ENCODE data around the gene BGLAP. TPM values are rescaled to one million over a fixed set of nuclear protein-coding genes. Genes with fewer than 3 reads are reported as not detected.

The BGLAP gene
- total RNA-seq, 1 donor from 2014 or later: 0.30 TPM

- Histone ChIP-seq H3K36me3 (peaks cover 14% of the 10 kb centered on the region), H3K4me3 (no peak overlapping the region), H3K9me3 (replicated peaks) (no peaks in the 10 kb centered on the region), H3K4me1 (peaks cover 67% of the 10 kb centered on the region), H3K27ac (replicated peaks) (peak overlapping the region; percentile 66), H3K27me3 (ENCODE audit: low read depth) (no peaks in the 10 kb centered on the region)
- no peak for DNase-seq
- intact Hi-C loops (cut with micrococcal nuclease): no loop called here
- TF ChIP-seq CTCF (IDR thresholded peaks at IDR 0.05; ENCODE audit: borderline replicate concordance): no peak
These were observed 45.5 kb upstream of the BGLAP start for GRCh38 chr1:156196445-156196844.

GRCh38 chr1:156198831-156199349, 43.1 kb upstream of the BGLAP start:
- no peak for TF ChIP-seq CTCF (IDR thresholded peaks at IDR 0.05; ENCODE audit: borderline replicate concordance)
- Histone ChIP-seq H3K27me3 (ENCODE audit: low read depth) (no peaks in the 10 kb centered on the region), H3K27ac (replicated peaks) (no peak overlapping the region), H3K36me3 (peaks cover 17% of the 10 kb centered on the region), H3K9me3 (replicated peaks) (no peaks in the 10 kb centered on the region), H3K4me1 (peaks cover 87% of the 10 kb centered on the region), H3K4me3 (no peak overlapping the region)
- intact Hi-C loops (cut with micrococcal nuclease): no loop called here
- no peak for DNase-seq

GRCh38 chr1:156200044-156200443, 41.9 kb upstream of the BGLAP start:
- Histone ChIP-seq H3K27me3 (ENCODE audit: low read depth) (no peaks in the 10 kb centered on the region), H3K9me3 (replicated peaks) (no peaks in the 10 kb centered on the region), H3K36me3 (peaks cover 18% of the 10 kb centered on the region), H3K4me3 (no peak overlapping the region), H3K27ac (replicated peaks) (no peak overlapping the region), H3K4me1 (peaks cover 85% of the 10 kb centered on the region)
- TF ChIP-seq CTCF (IDR thresholded peaks at IDR 0.05; ENCODE audit: borderline replicate concordance): no peak
- intact Hi-C loops (cut with micrococcal nuclease): loop anchor here (10.0 kb wide), 1 partner anchor 45 kb away; the partner anchor contains the start of gene SEMA4A
- DNase-seq: no peak

- no peaks in the 10 kb centered on the region for H3K9me3 ChIP-seq (replicated peaks)
- H3K4me3 ChIP-seq: no peak overlapping the region
- no peaks in the 10 kb centered on the region for H3K27me3 ChIP-seq (ENCODE audit: low read depth)
- DNase-seq: no peak
- no peak for TF ChIP-seq CTCF (IDR thresholded peaks at IDR 0.05; ENCODE audit: borderline replicate concordance)
- H3K36me3 ChIP-seq: peaks cover 40% of the 10 kb centered on the region
- H3K27ac ChIP-seq (replicated peaks): peak overlapping the region; percentile 49
- H3K4me1 ChIP-seq: peaks cover 52% of the 10 kb centered on the region
- intact Hi-C loops (cut with micrococcal nuclease): loop anchor here (10.0 kb wide), 1 partner anchor 49 kb away; the partner anchor contains the start of gene SEMA4A
These were observed 38.7 kb upstream of the BGLAP start for GRCh38 chr1:156203331-156203730.

- TF ChIP-seq CTCF (IDR thresholded peaks at IDR 0.05; ENCODE audit: borderline replicate concordance): no peak
- intact Hi-C loops (cut with micrococcal nuclease): loop anchor here (10.0 kb wide), 1 partner anchor 50 kb away; the partner anchor contains the start of gene SEMA4A
- Histone ChIP-seq H3K4me3 (no peak overlapping the region), H3K4me1 (peaks cover 40% of the 10 kb centered on the region), H3K27me3 (ENCODE audit: low read depth) (no peaks in the 10 kb centered on the region), H3K9me3 (replicated peaks) (no peaks in the 10 kb centered on the region), H3K27ac (replicated peaks) (no peak overlapping the region), H3K36me3 (peaks cover 43% of the 10 kb centered on the region)
- DNase-seq: no peak
These were observed 37.3 kb upstream of the BGLAP start for GRCh38 chr1:156204686-156205085.

Data from left ventricle myocardium inferior (tissue), 1 donor.